GM12878 (cell line): ENCODE data around the gene EIF1AD. TPM values are rescaled to one million over a fixed set of nuclear protein-coding genes. Genes with fewer than 3 reads are reported as not detected.

Experiments used
- ATAC-seq: fragments of 200-7000 bp; cut with Tn5 transposase; 3 replicates; pipeline ENCODE4 v1.9.1; 2020; ENCODE audit warnings: mild to moderate bottlenecking, moderate library complexity
- BruUV-seq: library from RNA; stranded (reverse); fragments of 400-500 nt; replicated peaks from 2 replicates; lab custom pipeline; 2021; lab: Mats Ljungman, UMichigan
- CTCF ChIA-PET: fragments of 300-600 bp; sonication (Branson Sonifier 250); formaldehyde crosslinking; extraction: SDS; loops from one replicate; lab custom pipeline; 2021; ENCODE audit warnings: inconsistent platforms; lab: Yijun Ruan, JAX
- POLR2A ChIA-PET: fragments of 350-600 bp; formaldehyde crosslinking; extraction: SDS; loops from one replicate; lab custom pipeline; 2021; ENCODE audit warnings: inconsistent platforms; lab: Charles Lee
- RAD21 ChIA-PET: fragments of 300-600 bp; sonication (Branson Sonifier 250); formaldehyde crosslinking; loops from one replicate; lab custom pipeline; 2023; ENCODE audit warnings: antibody characterized with exemption; ENCODE audit not compliant: unreplicated experiment; lab: Charles Lee
- SMC1A ChIA-PET: fragments of 300-600 bp; sonication (Branson Sonifier 250); formaldehyde crosslinking; loops from one replicate; lab custom pipeline; 2023; ENCODE audit not compliant: unreplicated experiment, uncharacterized antibody; lab: Charles Lee
- DNase-seq: peaks from one replicate; pipeline ENCODE4 v3.0.0-alpha.2; 2011; ENCODE audit warnings: low read depth, low spot score
- FAIRE-seq: peaks from 3 replicates; lab custom pipeline; 2011; peaks lifted over from hg19 to GRCh38; lab: Jason Lieb, UNC
- H2AFZ ChIP-seq: 2 replicates; pipeline ENCODE4 v1.6.0; 2011; ENCODE audit warnings: low read depth, low read length, control low read depth; ENCODE audit not compliant: control insufficient read depth
- H3K27ac ChIP-seq: 2 replicates; pipeline ENCODE4 v1.5.1; 2011; ENCODE audit warnings: control low read depth; ENCODE audit not compliant: control insufficient read depth, insufficient read depth
- H3K27me3 ChIP-seq, 2 experiments: replicated peaks in 1 of 2; 2 replicates each; pipeline versions ENCODE4 v1.6.0 to v1.6.1; 2011; ENCODE audit warnings: low read length in 1 of 2; ENCODE audit not compliant: control insufficient read depth in 2 of 2, insufficient read depth in 2 of 2
- H3K36me3 ChIP-seq, 2 experiments: 2 replicates each; pipeline ENCODE4 v1.5.1; 2011; ENCODE audit warnings: low read length in 1 of 2; ENCODE audit not compliant: control insufficient read depth in 2 of 2, insufficient read depth in 2 of 2
- H3K4me1 ChIP-seq: 2 replicates; pipeline ENCODE4 v1.6.1; 2011; ENCODE audit warnings: mild to moderate bottlenecking, low read length, moderate library complexity, mixed read lengths; ENCODE audit not compliant: control insufficient read depth, insufficient read depth
- H3K4me2 ChIP-seq: 2 replicates; pipeline ENCODE4 v1.6.0; 2011; ENCODE audit warnings: control low read depth; ENCODE audit not compliant: control insufficient read depth, insufficient read depth
- H3K4me3 ChIP-seq: fragments of 200-600 bp; sonication (generic); 2 replicates; pipeline ENCODE4 v1.5.1; 2016
- H3K79me2 ChIP-seq: 2 replicates; pipeline ENCODE4 v1.6.0; 2011; ENCODE audit warnings: low read length; ENCODE audit not compliant: control insufficient read depth, insufficient read depth
- H3K9ac ChIP-seq: 2 replicates; pipeline ENCODE4 v1.8.0; 2011; ENCODE audit warnings: low read length, control low read depth, mixed read lengths; ENCODE audit not compliant: control insufficient read depth, insufficient read depth
- H3K9me3 ChIP-seq: replicated peaks from 3 replicates; pipeline ENCODE4 v1.5.1; 2011; ENCODE audit warnings: mild to moderate bottlenecking, low read length; ENCODE audit not compliant: control insufficient read depth, insufficient read depth
- H4K20me1 ChIP-seq: 2 replicates; pipeline ENCODE4 v1.6.0; 2011; ENCODE audit not compliant: control insufficient read depth, insufficient read depth
- HSF1 ChIP-seq: fragments of 150-350 bp; IDR thresholded peaks from 2 replicates; pipeline ENCODE4 v1.6.1; 2014; ENCODE audit warnings: mild to moderate bottlenecking, low read depth, low read length
- POLR2A ChIP-seq: IDR thresholded peaks from 2 replicates; pipeline ENCODE4 v1.6.1; 2011; ENCODE audit warnings: low read depth, mild to moderate bottlenecking, low read length
- PRDM15 ChIP-seq: fragments of 450-650 bp; formaldehyde crosslinking; IDR thresholded peaks from 2 replicates; pipeline ENCODE4 v1.4.0; 2020; ENCODE audit warnings: mild to moderate bottlenecking, moderate library complexity
- SMAD5 ChIP-seq: IDR thresholded peaks from 2 replicates; pipeline ENCODE4 v1.6.1; 2016; ENCODE audit warnings: antibody characterized with exemption, low read depth
- ZBTB4 ChIP-seq: fragments of 450-650 bp; formaldehyde crosslinking; IDR thresholded peaks from 2 replicates; pipeline ENCODE4 v1.4.0; 2022; ENCODE audit warnings: mild to moderate bottlenecking, moderate library complexity
- ZBTB40 ChIP-seq: fragments of 450-650 bp; IDR thresholded peaks from 2 replicates; pipeline ENCODE4 v1.6.1; 2016; ENCODE audit warnings: mild to moderate bottlenecking, moderate library complexity, borderline replicate concordance
- ZNF622 ChIP-seq: fragments of 450-650 bp; IDR thresholded peaks from 2 replicates; pipeline ENCODE4 v1.6.1; 2017; ENCODE audit warnings: mild to moderate bottlenecking, inconsistent platforms
- ZZZ3 ChIP-seq: IDR thresholded peaks from 2 replicates; pipeline ENCODE4 v1.6.1; 2011; ENCODE audit warnings: low read depth; ENCODE audit not compliant: control insufficient read depth, insufficient read length
- WGBS: methylation state at CpG from one replicate; pipeline ENCODE4 v1.1.6; 2016; ENCODE audit warnings: low lambda C conversion rate; ENCODE audit not compliant: insufficient replicate concordance, insufficient coverage; ENCODE audit errors: missing lambda C conversion rate; 5-methylcytosine and 5-hydroxymethylcytosine counted together
- in situ Hi-C: fragments of 300-500 bp; cut with MboI; formaldehyde crosslinking; loops from 9 replicates; pipeline ENCODE4 v1.14.3; 2018; ENCODE audit warnings: mixed read lengths
- intact Hi-C: fragments of 100-400 bp; cut with micrococcal nuclease; formaldehyde crosslinking; loops from one replicate; pipeline ENCODE4 v1.14.2; 2022; ENCODE audit not compliant: unreplicated experiment
- polyA plus RNA-seq, 11 experiments: library from polyadenylated mRNA; depleted of rRNA in 4 of 11; unstranded in 6 of 11; stranded (reverse) in 5 of 11; fragments of >200 nt; fragmentation: Nextera tagmentation in 4 of 11; fragmentation: Illumina TruSeq in 1 of 11; extraction: Ambion mirVana in 4 of 11; extraction: Trizol in 1 of 11; gene quantifications; 1 replicate in 1 of 11; 2 replicates in 10 of 11; pipeline versions ENCODE4 v1.2.1 to v1.2.3, GENCODE V29; 2011 to 2016; ENCODE audit warnings: inconsistent platforms in 2 of 11, missing spikeins in 2 of 11, low read depth in 1 of 11
- total RNA-seq, 4 experiments: library from RNA; depleted of rRNA in 3 of 4; stranded (reverse); fragments of >200 nt in 3 of 4; fragmentation: Illumina TruSeq in 1 of 4; extraction: Trizol in 1 of 4; gene quantifications; 2 replicates each; pipeline versions ENCODE4 v1.2.1 to v1.2.3, GENCODE V29; 2013 to 2021

EIF1AD gene
- total and polyA plus RNA-seq, 10 of the 15 experiments (the other 5 are each of a cell fraction or from before 2014, with no cell fraction given) = 31.6 to 56.8 (median 39.5) TPM

- H3K4me2 ChIP-seq = no peak overlapping the region
- no peak for DNase-seq
- FAIRE-seq = no peak
- 88% methylated on average over 5 of the region's 5 CpGs for WGBS
- H3K9me3 ChIP-seq = no peaks in the 10 kb centered on the region
- H3K27ac ChIP-seq = no peak overlapping the region
- SMC1A ChIA-PET = no interaction called here
- peaks cover 8% of the 10 kb centered on the region for H3K4me1 ChIP-seq
- no peak overlapping the region for H3K9ac ChIP-seq
- peaks cover 3 to 6% of the 10 kb centered on the region in 2 experiments; a peak in 2 of 4 replicates for H3K27me3 ChIP-seq
- H3K79me2 ChIP-seq = peaks cover 13% of the 10 kb centered on the region
- TF ChIP-seq ZBTB40 (no peak), SMAD5 (no peak), ZNF622 (no peak), ZBTB4 (CRISPR knock-in tag) (no peak), ZZZ3 (no peak), PRDM15 (no peak), POLR2A (peak; percentile 45), HSF1 (no peak)
- TF ChIP-seq, all 136 proteins: peak for 1
- CTCF ChIA-PET = interaction anchor here (0.9 kb wide), 1 partner anchor 133 kb away, joined by 3 read pairs; no protein-coding TSS in a partner anchor
- no peak overlapping the region for H3K4me3 ChIP-seq
- H4K20me1 ChIP-seq = no peaks in the 10 kb centered on the region
- RAD21 ChIA-PET = interaction anchor here (0.6 kb wide), 1 partner anchor 53 kb away, joined by 4 read pairs; no protein-coding TSS in a partner anchor
- in situ Hi-C loops = no loop called here
- BruUV-seq = no TSS peak
- intact Hi-C loops = no loop called here
- no peak for ATAC-seq
- H2AFZ ChIP-seq = no peak overlapping the region
- POLR2A ChIA-PET = no interaction called here
- peaks cover 2 to 4% of the 10 kb centered on the region in 2 experiments; a peak in 1 of 4 replicates for H3K36me3 ChIP-seq
Observed at GRCh38 chr11:66007201-66007634, 5.3 kb upstream of the EIF1AD start.
